Frontal cortex (tissue), 4 donors: ENCODE data around the gene OTOP2. TPM values are rescaled to one million over a fixed set of nuclear protein-coding genes. Genes with fewer than 3 reads are reported as not detected.

Experiments
- DNase-seq, 2 donors: peaks; one replicate each; pipeline ENCODE4 v3.0.0; 2012; ENCODE audit warnings: low spot score in 2 of 2
- FAIRE-seq: peaks from 2 replicates; lab custom pipeline; 2012; peaks lifted over from hg19 to GRCh38; lab: Jason Lieb, UNC
- total RNA-seq: library from RNA; depleted of rRNA; stranded (reverse); fragments of >200 nt; gene quantifications from one replicate; pipeline ENCODE4 v1.2.3, GENCODE V29; 2014
- donor health status: control.
- donor health status: control.
- donor health status: control.

The OTOP2 gene, protein sequence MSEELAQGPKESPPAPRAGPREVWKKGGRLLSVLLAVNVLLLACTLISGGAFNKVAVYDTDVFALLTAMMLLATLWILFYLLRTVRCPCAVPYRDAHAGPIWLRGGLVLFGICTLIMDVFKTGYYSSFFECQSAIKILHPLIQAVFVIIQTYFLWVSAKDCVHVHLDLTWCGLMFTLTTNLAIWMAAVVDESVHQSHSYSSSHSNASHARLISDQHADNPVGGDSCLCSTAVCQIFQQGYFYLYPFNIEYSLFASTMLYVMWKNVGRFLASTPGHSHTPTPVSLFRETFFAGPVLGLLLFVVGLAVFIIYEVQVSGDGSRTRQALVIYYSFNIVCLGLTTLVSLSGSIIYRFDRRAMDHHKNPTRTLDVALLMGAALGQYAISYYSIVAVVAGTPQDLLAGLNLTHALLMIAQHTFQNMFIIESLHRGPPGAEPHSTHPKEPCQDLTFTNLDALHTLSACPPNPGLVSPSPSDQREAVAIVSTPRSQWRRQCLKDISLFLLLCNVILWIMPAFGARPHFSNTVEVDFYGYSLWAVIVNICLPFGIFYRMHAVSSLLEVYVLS
- total RNA-seq: not detected

- DNase-seq (peak; percentile 52 to 60), FAIRE-seq (no peak)
These were observed at the start of gene OTOP2 for GRCh38 chr17:74924250-74924948. Gene OTOP2, plus strand, starts transcription at chr17:74924273. Its CDS starts 360 bp downstream, at chr17:74924633.

DNA sequence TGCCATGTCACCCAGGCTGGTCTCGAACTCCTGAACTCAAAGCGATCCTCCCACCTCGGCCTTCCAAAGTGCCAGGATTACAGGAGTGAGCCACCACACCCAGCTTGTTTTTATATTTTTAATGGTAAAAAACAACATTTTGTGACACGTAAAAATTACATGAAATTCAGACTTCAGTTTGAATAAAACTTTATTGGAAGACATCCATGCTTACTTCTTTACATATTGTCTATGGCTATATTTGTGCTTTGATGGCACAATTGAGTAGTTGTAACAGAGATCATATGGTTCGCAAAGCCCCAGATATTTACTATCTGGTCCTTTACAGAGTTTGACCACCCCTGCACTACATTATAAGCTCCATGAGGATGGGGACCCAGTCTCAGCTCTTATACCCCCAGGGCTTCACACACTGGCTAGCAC, 49.4 kb upstream of the OTOP2 start:
- FAIRE-seq (no peak), DNase-seq (no peak)

GRCh38 chr17:74875155-74875976, 48.7 kb upstream of the OTOP2 start:
- DNase-seq (no peak), FAIRE-seq (no peak)

- FAIRE-seq (no peak), DNase-seq (no peak)
These were observed 48.0 kb upstream of the OTOP2 start for GRCh38 chr17:74875977-74876593.

DNA sequence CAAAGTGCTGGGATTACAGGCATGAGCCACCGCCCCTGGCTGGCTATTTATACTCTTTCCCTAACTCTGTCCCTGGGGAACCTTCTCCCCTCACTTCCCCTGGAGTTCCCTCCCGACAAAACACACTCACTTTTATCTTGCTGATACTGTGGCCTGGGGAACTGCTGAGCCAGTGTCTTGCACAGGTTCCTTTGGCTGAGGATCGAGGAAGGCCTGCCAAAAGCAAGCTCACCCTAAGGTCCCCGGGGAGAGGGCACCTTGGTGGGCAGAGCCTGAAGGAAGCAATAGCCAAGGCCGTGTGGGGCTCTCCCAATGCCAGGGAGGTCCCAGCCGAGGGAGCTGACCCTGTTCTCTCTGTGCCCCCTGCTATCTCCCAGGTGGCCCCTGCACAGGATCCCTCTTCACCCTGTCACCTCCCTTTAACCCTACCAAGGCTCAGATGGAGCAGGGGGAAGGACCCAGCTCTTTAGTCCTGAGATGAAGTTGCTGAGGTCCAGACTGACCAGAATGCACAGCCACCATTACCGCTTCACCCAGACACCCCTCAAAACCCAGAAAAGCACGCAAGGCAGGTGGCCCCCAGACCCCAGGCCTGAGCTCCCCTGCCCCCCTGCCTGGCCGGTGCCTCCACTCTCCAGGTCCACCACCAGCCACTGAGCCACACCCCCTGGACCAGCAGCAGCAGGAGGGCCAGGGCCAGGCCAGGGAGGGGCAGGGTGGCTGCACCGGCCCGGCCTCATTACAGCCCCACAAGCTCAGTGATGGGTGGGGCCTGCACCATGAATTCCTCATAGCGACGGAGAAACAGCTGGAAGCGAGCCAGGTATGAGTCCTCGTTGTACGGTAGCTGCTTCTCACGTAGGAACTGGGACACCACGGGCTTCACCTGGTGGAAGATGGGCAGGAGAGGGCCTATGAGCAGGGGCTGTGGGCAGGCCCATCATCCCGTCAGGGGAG, 46.2 kb upstream of the OTOP2 start:
- DNase-seq (no peak), FAIRE-seq (no peak)

DNA sequence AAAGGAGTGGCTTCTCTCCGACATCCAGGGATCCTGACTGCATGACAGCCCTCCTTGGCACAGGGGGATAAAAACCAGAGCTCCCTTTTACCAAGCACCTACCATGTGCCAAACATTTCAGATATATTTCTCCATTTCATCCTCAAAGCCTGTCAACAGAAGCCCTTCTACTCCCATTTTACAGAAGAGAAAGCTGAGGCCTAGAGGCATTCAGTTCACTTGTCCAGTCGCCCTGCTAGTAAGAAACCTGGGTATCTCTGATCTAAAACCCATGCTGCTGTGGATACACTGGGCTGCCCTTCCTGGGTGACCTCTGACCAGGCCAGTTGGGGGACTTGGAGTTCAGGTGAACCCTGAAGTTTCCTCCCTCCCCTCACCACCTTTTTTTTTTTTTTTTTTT, 45.4 kb upstream of the OTOP2 start:
- no peak for FAIRE-seq
- no peak for DNase-seq

DNA sequence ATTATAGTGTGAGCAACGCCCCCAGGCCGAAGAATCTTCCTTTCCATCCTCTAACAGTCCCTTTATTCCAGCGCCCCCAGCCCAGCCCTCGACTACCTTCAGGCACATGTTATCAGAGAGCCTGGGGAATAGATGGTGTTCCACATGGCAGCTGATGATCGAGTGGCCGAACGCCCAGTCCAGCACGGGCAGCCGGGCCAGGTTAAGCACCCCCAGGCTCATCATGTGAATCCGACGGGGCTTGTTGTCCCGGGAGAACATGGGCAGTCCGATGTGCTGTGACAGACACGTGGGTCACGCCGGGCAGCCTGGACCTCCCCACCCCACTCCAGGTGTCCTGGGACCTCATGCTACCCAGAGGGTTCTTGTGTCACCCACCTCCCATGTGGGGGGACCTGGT, 44.8 kb upstream of the OTOP2 start:
- no peak for FAIRE-seq
- DNase-seq: no peak

GRCh38 chr17:74881073-74881472, 43.0 kb upstream of the OTOP2 start:
- DNase-seq (no peak), FAIRE-seq (no peak)

GRCh38 chr17:74882517-74883240, 41.4 kb upstream of the OTOP2 start:
- no peak for FAIRE-seq
- DNase-seq: no peak

DNA sequence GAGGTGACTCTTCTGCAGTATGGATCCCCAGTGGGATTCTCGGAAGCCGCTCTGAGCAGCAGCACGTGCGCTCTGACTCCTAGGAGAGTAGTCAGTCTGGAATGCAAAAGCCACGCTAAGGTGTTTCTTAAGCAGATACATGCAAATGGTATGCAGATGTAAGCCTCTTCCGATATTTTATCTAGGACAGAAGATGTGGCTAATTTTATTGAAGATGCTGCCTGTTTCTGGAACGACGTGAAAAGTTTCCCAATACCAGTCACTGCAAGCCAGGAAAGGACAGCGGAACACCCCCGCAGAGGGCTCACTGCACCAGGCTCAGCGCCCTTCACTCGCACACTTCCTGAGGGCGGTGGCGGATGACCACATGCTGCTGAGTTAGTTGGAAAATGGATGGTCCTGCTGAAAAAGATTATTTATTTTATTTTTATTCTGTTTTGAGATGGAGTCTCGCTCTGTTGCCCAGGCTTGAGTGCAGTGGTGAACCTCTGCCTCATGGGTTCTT, 40.8 kb upstream of the OTOP2 start:
- DNase-seq (no peak), FAIRE-seq (no peak)

GRCh38 chr17:74888469-74888868, 35.6 kb upstream of the OTOP2 start:
- DNase-seq (no peak), FAIRE-seq (no peak)

DNA sequence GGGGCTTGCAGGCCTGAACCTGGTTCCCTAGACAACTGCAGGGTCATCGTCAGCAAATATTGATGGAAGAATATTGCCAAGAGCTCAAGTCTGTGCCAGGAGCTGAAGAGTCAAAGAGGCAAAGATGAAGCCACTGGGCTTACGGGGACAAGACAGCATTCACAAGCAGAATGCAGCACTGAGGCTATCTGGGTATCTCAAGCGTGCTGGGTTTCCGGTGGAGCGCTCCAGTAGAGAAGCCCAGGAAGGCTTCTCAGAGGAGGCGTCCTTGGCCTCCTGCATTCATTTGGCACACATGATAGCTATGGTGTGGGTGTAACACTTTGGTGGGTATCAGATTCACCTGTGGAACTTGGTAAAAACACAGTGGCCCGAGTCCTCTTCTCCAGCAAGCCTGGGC, 33.5 kb upstream of the OTOP2 start:
- FAIRE-seq (no peak), DNase-seq (no peak)

DNA sequence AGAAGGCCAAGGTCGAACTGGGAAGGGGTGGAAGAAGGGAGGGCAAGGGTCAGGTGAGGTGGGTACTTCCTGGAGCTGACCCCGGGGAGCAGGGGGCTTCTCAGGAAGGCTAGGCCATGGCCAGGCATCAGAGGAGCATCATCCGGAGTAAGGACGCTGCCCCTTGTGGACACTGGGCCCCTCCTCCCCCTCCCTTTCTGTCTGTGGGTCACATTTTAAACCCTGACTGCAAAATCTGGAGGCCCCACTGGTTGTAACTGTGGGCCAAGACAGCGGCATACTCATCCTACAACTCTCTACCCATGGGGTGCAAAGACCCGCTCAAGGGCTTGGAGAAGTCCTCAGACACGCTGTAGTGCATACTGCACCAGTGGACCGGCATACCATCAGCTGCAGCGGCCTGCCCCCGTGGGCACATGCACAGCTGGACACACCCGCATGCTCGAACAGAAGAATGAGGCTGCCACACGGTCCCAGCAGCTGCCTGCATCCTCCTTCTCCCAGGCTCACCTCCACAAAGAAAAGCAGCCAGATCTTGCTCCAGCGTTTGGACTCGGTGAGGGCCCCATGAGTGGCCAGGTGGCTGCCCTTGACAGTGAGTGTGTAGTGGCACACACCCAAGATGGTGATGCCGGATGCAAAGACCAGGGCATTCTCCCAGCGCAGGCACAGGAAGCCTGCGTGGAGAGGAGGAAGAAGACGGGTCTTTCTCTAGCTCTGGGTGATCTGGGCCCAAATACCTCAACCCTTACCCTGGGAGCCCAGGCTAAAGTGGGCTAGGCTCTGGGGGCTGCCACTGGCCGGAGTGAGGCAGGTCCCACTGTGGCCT, 31.8 kb upstream of the OTOP2 start:
- DNase-seq (no peak), FAIRE-seq (no peak)

DNA sequence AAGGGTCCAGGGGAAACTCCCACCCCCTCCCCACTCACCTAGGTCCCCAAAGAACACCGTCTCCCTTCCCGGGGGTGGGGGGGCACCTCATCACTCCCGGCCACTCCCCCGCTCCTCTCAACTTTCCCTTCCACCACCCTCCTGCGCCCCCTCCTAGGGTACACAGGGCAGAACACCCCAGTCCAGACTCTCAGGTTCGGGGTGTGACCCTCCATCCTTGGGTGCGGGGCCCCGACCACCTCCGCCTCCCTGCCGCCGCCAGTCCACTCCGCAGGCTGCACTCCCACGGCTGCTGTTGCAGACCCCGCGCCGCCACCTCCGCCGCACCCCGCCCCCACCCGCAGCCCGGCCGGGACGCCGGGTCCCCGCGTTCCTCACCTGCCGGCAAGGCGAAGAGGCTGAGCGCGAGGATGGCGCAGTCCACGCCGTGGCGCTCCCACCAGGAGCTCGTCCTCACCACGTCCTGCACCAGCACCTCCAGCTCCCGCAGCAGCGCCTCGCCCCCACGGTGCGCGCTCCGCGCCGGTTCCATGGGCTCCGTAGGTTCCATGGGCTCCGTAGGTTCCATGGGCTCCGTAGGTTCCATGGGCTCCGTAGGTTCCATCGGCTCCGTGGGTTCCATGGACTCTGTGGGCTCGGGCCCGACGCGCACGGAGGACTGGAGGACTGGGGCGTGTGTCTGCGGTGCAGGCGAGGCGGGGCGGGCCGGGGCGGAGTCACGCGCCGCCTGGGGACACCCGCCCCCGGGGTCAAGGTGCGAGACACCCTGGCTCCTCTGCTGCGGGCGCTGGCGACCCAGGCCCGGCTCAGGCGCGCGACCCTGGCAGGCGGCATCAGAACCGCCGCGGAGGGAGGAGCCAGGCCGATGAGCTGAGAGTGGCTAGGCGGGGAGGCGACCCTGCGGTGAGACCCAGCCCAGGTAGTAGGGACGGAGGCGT, 30.8 kb upstream of the OTOP2 start, which contains the start of gene FADS6:
FADS6 (minus strand) TSS at position 660 of the 938 bp plus-strand sequence; CDS start at position 622, 38 bp downstream.
- FAIRE-seq (no peak), DNase-seq (peak in 1 of 2 donors; percentile 64)

GRCh38 chr17:74893936-74894671, 30.0 kb upstream of the OTOP2 start:
- FAIRE-seq (no peak), DNase-seq (no peak)
